Activated CD4-positive, alpha-beta T cell treated with anti-CD3 and anti-CD28 coated beads for 24 hours (primary cell): Measurements from ENCODE around the gene EID2B.

Source experiments
- DNase-seq, 2 donors: peaks; one replicate each; pipeline ENCODE4 v3.0.0-alpha.2; 2020; ENCODE audit warnings: low read depth in 2 of 2

EID2B gene

GRCh38 chr19:39532233-39533002, at the start of gene EID2B:
EID2B (minus strand) TSS chr19:39532852; CDS start chr19:39532802, 50 bp downstream.
- peak; percentile 89 to 94 for DNase-seq

GRCh38 chr19:39582442-39582841, 49.8 kb upstream of the EID2B start:
- DNase-seq, result peak in 1 of 2 donors; percentile 14

GRCh38 chr19:39568604-39569003, 36.0 kb upstream of the EID2B start:
- DNase-seq, result no peak

- no peak for DNase-seq
Observed at GRCh38 chr19:39566064-39566463, 33.4 kb upstream of the EID2B start.

GRCh38 chr19:39563408-39563807, 30.8 kb upstream of the EID2B start:
- DNase-seq, result no peak

- DNase-seq, result no peak
Observed at GRCh38 chr19:39558624-39559117, 26.0 kb upstream of the EID2B start.

GRCh38 chr19:39557811-39558623, 25.4 kb upstream of the EID2B start:
- no peak for DNase-seq

- DNase-seq, result no peak
Observed at GRCh38 chr19:39555883-39556282, 23.2 kb upstream of the EID2B start.

GRCh38 chr19:39554701-39555311, 22.2 kb upstream of the EID2B start:
- DNase-seq, result no peak

- DNase-seq, result no peak
Observed at GRCh38 chr19:39553082-39553652, 20.5 kb upstream of the EID2B start.

- no peak for DNase-seq
Observed at GRCh38 chr19:39550197-39550596, 17.5 kb upstream of the EID2B start.

- no peak for DNase-seq
Observed at GRCh38 chr19:39546599-39546998, 13.9 kb upstream of the EID2B start.

- DNase-seq, result no peak
Observed at GRCh38 chr19:39544911-39545310, 12.3 kb upstream of the EID2B start.

GRCh38 chr19:39544226-39544903, 11.7 kb upstream of the EID2B start:
- DNase-seq, result no peak

- DNase-seq, result no peak
Observed at GRCh38 chr19:39543477-39543857, 10.8 kb upstream of the EID2B start.

- DNase-seq, result no peak
Observed at GRCh38 chr19:39542206-39542605, 9.6 kb upstream of the EID2B start.

GRCh38 chr19:39540333-39540673, 7.7 kb upstream of the EID2B start:
- no peak for DNase-seq

GRCh38 chr19:39539518-39540332, 7.1 kb upstream of the EID2B start, which contains the start of gene EID2:
EID2 (minus strand) TSS chr19:39540161; CDS start chr19:39540079, 82 bp downstream.
- DNase-seq, result peak; percentile 90 to 93

GRCh38 chr19:39539165-39539517, 6.5 kb upstream of the EID2B start:
- DNase-seq, result no peak

- DNase-seq, result no peak
Observed at GRCh38 chr19:39533791-39534190, 1.1 kb upstream of the EID2B start.
